HEK293 (cell line): Measurements from ENCODE around the gene HTRA2.

ENCODE experiments used
- CTCF ChIP-seq: fragments of 450-650 bp; formaldehyde crosslinking; IDR thresholded peaks from 2 replicates; pipeline ENCODE4 v1.5.1; 2016; ENCODE audit warnings: missing biosample characterization, missing genetic modification characterization
- REST ChIP-seq: fragments of 450-650 bp; formaldehyde crosslinking; IDR thresholded peaks from 2 replicates; pipeline ENCODE4 v1.5.1; 2016; ENCODE audit warnings: missing biosample characterization, missing genetic modification characterization
- WT1 ChIP-seq: fragments of 450-650 bp; formaldehyde crosslinking; IDR thresholded peaks from 2 replicates; pipeline ENCODE4 v1.5.1; 2016; ENCODE audit warnings: missing biosample characterization, missing genetic modification characterization
- ZFP41 ChIP-seq: fragments of 450-650 bp; formaldehyde crosslinking; IDR thresholded peaks from 2 replicates; pipeline ENCODE4 v1.5.1; 2016; ENCODE audit warnings: missing biosample characterization, missing genetic modification characterization, borderline replicate concordance

- TF ChIP-seq ZFP41 (no peak), WT1 (tag by site-specific recombination) (no peak), REST (tag by site-specific recombination) (no peak), CTCF (tag by site-specific recombination) (no peak)
These were observed 32.5 kb upstream of the HTRA2 start for GRCh38 chr2:74496997-74497776.
